Keratinocyte (primary cell): ENCODE measurements around the gene MAP3K2. TPM values are rescaled to one million over a fixed set of nuclear protein-coding genes. Genes with fewer than 3 reads are reported as not detected.

ENCODE experiments used
- DNase-seq: peaks from one replicate; pipeline ENCODE4 v3.0.0-alpha.2; 2011; ENCODE audit warnings: low read depth, missing footprints, low spot score
- FAIRE-seq: peaks from 2 replicates; lab custom pipeline; 2011; peaks lifted over from hg19 to GRCh38; lab: Jason Lieb, UNC
- H2AFZ ChIP-seq: 2 replicates; pipeline ENCODE4 v1.6.0; 2012; ENCODE audit warnings: low read length, control low read depth, inconsistent platforms; ENCODE audit not compliant: control insufficient read depth
- H3K27ac ChIP-seq: 2 replicates; pipeline ENCODE4 v1.5.1; 2011; ENCODE audit warnings: low read length; ENCODE audit not compliant: control insufficient read depth, insufficient read depth
- H3K27me3 ChIP-seq: 3 replicates; pipeline ENCODE4 v1.6.0; 2011; ENCODE audit warnings: low read length; ENCODE audit not compliant: control insufficient read depth, insufficient read depth; ENCODE audit errors: extremely low read depth
- H3K36me3 ChIP-seq, 2 experiments: 2 replicates in 1 of 2; 3 replicates in 1 of 2; pipeline ENCODE4 v1.5.1; 2011; ENCODE audit warnings: low read length in 2 of 2, mild to moderate bottlenecking in 1 of 2; ENCODE audit not compliant: control insufficient read depth in 2 of 2, insufficient read depth in 2 of 2; ENCODE audit errors: extremely low read depth in 1 of 2
- H3K4me1 ChIP-seq: 3 replicates; pipeline ENCODE4 v1.5.1; 2011; ENCODE audit warnings: low read length; ENCODE audit not compliant: control insufficient read depth, insufficient read depth; ENCODE audit errors: extremely low read depth
- H3K4me2 ChIP-seq: 3 replicates; pipeline ENCODE4 v1.6.0; 2011; ENCODE audit warnings: low read depth, low read length; ENCODE audit not compliant: control insufficient read depth, insufficient read depth; ENCODE audit errors: extremely low read depth
- H3K4me3 ChIP-seq, 3 experiments: fragments of 200-600 bp in 1 of 3; sonication (generic) in 1 of 3; 2 replicates in 2 of 3; 3 replicates in 1 of 3; pipeline ENCODE4 v1.5.1; 2011 to 2016; ENCODE audit warnings: low read length in 3 of 3, mild to moderate bottlenecking in 3 of 3, control low read depth in 2 of 3, inconsistent platforms in 1 of 3, low read depth in 1 of 3, mixed read lengths in 1 of 3, mixed run types in 1 of 3, moderate library complexity in 1 of 3; ENCODE audit not compliant: control insufficient read depth in 2 of 3, insufficient read depth in 2 of 3; ENCODE audit errors: extremely low read depth in 1 of 3
- H3K79me2 ChIP-seq: 2 replicates; pipeline ENCODE4 v1.6.0; 2012; ENCODE audit warnings: low read length; ENCODE audit not compliant: control insufficient read depth, insufficient read depth
- H3K9ac ChIP-seq: 3 replicates; pipeline ENCODE4 v1.6.0; 2011; ENCODE audit warnings: low read length; ENCODE audit not compliant: control insufficient read depth, insufficient read depth; ENCODE audit errors: extremely low read depth
- H3K9me1 ChIP-seq: 3 replicates; pipeline ENCODE4 v1.6.0; 2011; ENCODE audit warnings: low read length; ENCODE audit not compliant: control insufficient read depth, insufficient read depth; ENCODE audit errors: extremely low read depth
- H3K9me3 ChIP-seq: 2 replicates; pipeline ENCODE4 v1.5.1; 2012; ENCODE audit warnings: low read depth, low read length; ENCODE audit not compliant: control insufficient read depth
- H4K20me1 ChIP-seq: 3 replicates; pipeline ENCODE4 v1.6.0; 2011; ENCODE audit warnings: low read length; ENCODE audit not compliant: control insufficient read depth, insufficient read depth; ENCODE audit errors: extremely low read depth
- EZH2 ChIP-seq: IDR thresholded peaks from one replicate; pipeline ENCODE4 v1.6.1; 2012; ENCODE audit warnings: inconsistent platforms, mild to moderate bottlenecking, low read length, moderate library complexity
- dilution Hi-C: fragments of 300-500 bp; cut with MboI; formaldehyde crosslinking; loops from one replicate; pipeline ENCODE4 v1.7.0; 2020; ENCODE audit warnings: low sequenced_read_pairs; ENCODE audit not compliant: extremely low pct_ligation_motif_present
- polyA plus RNA-seq, 5 experiments: library from polyadenylated mRNA; depleted of rRNA in 3 of 5; stranded (reverse) in 3 of 5; stranded (forward) in 1 of 5; unstranded in 1 of 5; fragments of >200 nt; gene quantifications; 1 replicate in 1 of 5; 2 replicates in 3 of 5; 3 replicates in 1 of 5; pipeline versions ENCODE4 v1.2.1 to v1.2.3, GENCODE V29; 2011 to 2012; ENCODE audit warnings: missing spikeins in 2 of 5, low read depth in 1 of 5, low replicate concordance in 1 of 5
- TF ChIP-seq, protein P1 (sequence below), 3 experiments: IDR thresholded peaks in 1 of 3; conservative IDR thresholded peaks in 1 of 3; optimal IDR thresholded peaks in 1 of 3; 2 replicates in 2 of 3; 3 replicates in 1 of 3; pipeline versions ENCODE3 to v1.5.1; 2011; ENCODE audit warnings: low read length in 3 of 3, mild to moderate bottlenecking in 3 of 3, moderate library complexity in 2 of 3, control low read depth in 1 of 3, inconsistent platforms in 1 of 3; ENCODE audit not compliant: insufficient read depth in 2 of 3; ENCODE audit errors: extremely low read depth in 1 of 3

MAP3K2 gene
- polyA plus RNA-seq, 1 donor (not counting 4 experiments of a cell fraction or from before 2014, with no cell fraction given) = 11.9 TPM

- peaks cover 10 to 15% of the 10 kb centered on the region in 2 experiments for H3K36me3 ChIP-seq
- dilution Hi-C loops = no loop called here
- no peak for DNase-seq
Measured at GRCh38 chr2:127309468-127309867, 78.3 kb downstream of the MAP3K2 start.

GRCh38 chr2:127308586-127309138, 79.1 kb downstream of the MAP3K2 start:
- no peak overlapping the region for H3K4me3 ChIP-seq
- H3K4me2 ChIP-seq = no peak overlapping the region
- H4K20me1 ChIP-seq = no peaks in the 10 kb centered on the region
- DNase-seq (no peak), FAIRE-seq (no peak)
- peaks cover 4 to 12% of the 10 kb centered on the region in 2 experiments for H3K36me3 ChIP-seq
- H3K9me1 ChIP-seq = no peaks in the 10 kb centered on the region
- H3K9me3 ChIP-seq = no peaks in the 10 kb centered on the region
- TF ChIP-seq EZH2 = no peak
- TF ChIP-seq, protein P1, sequence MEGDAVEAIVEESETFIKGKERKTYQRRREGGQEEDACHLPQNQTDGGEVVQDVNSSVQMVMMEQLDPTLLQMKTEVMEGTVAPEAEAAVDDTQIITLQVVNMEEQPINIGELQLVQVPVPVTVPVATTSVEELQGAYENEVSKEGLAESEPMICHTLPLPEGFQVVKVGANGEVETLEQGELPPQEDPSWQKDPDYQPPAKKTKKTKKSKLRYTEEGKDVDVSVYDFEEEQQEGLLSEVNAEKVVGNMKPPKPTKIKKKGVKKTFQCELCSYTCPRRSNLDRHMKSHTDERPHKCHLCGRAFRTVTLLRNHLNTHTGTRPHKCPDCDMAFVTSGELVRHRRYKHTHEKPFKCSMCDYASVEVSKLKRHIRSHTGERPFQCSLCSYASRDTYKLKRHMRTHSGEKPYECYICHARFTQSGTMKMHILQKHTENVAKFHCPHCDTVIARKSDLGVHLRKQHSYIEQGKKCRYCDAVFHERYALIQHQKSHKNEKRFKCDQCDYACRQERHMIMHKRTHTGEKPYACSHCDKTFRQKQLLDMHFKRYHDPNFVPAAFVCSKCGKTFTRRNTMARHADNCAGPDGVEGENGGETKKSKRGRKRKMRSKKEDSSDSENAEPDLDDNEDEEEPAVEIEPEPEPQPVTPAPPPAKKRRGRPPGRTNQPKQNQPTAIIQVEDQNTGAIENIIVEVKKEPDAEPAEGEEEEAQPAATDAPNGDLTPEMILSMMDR (optimal IDR thresholded peaks at IDR 0.05 in 1 of 3, IDR thresholded peaks at IDR 0.05 in 1 of 3, conservative IDR thresholded peaks at IDR 0.05 in 1 of 3; ENCODE audit: extremely low read depth in 1 of 3, insufficient read depth in 2 of 3, low read length in 3 of 3) = no peak
- H3K9ac ChIP-seq = no peak overlapping the region
- H3K27me3 ChIP-seq = no peaks in the 10 kb centered on the region
- H2AFZ ChIP-seq = no peak overlapping the region
- no peaks in the 10 kb centered on the region for H3K79me2 ChIP-seq
- no peaks in the 10 kb centered on the region for H3K4me1 ChIP-seq
- H3K27ac ChIP-seq = no peak overlapping the region
- dilution Hi-C loops = no loop called here

More at GRCh38 chr2:127309468-127309867, 78.3 kb downstream of the MAP3K2 start:
- no peak overlapping the region for H3K27ac ChIP-seq
- TF ChIP-seq, protein P1 (optimal IDR thresholded peaks at IDR 0.05 in 1 of 3, IDR thresholded peaks at IDR 0.05 in 1 of 3, conservative IDR thresholded peaks at IDR 0.05 in 1 of 3; ENCODE audit: extremely low read depth in 1 of 3, insufficient read depth in 2 of 3, low read length in 3 of 3) = no peak
- H3K4me3 ChIP-seq = no peak overlapping the region
- H3K4me2 ChIP-seq = no peak overlapping the region
- no peaks in the 10 kb centered on the region for H3K9me3 ChIP-seq
- no peak overlapping the region for H2AFZ ChIP-seq
- no peaks in the 10 kb centered on the region for H4K20me1 ChIP-seq
- no peaks in the 10 kb centered on the region for H3K27me3 ChIP-seq
- H3K9ac ChIP-seq = no peak overlapping the region
- no peaks in the 10 kb centered on the region for H3K79me2 ChIP-seq
- H3K4me1 ChIP-seq = no peaks in the 10 kb centered on the region
- H3K9me1 ChIP-seq = no peaks in the 10 kb centered on the region
- no peak for FAIRE-seq
